Measurements from ENCODE around the gene BOD1.
A peak's percentile ranks its signal among the peaks of the same experiment; 100 is the strongest.

Gene BOD1

GRCh38 chr5:173625673-173626504 is 9.4 kb upstream of the BOD1 start:
- TF ChIP-seq CTCF (conservative IDR thresholded peaks at IDR 0.05; ENCODE audit: low read depth, low read length) = peak; percentile 54
- peak; percentile 49 for DNase-seq (ENCODE audit: low read depth)
- no peak overlapping the region for H3K4me3 ChIP-seq (ENCODE audit: low read depth, low read length)

- TF ChIP-seq CTCF (conservative IDR thresholded peaks at IDR 0.05; ENCODE audit: low read depth, low read length) = no peak
- DNase-seq (ENCODE audit: low read depth) = no peak
- no peak overlapping the region for H3K4me3 ChIP-seq (ENCODE audit: low read depth, low read length)
These were observed 8.8 kb upstream of the BOD1 start for GRCh38 chr5:173625261-173625660.

- H3K4me3 ChIP-seq (ENCODE audit: low read depth, low read length) = no peak overlapping the region
- DNase-seq (ENCODE audit: low read depth) = no peak
- no peak for TF ChIP-seq CTCF (conservative IDR thresholded peaks at IDR 0.05; ENCODE audit: low read depth, low read length)
These were observed 7.8 kb upstream of the BOD1 start for GRCh38 chr5:173624282-173624681.

GRCh38 chr5:173623789-173624188 is 7.3 kb upstream of the BOD1 start:
- H3K4me3 ChIP-seq (ENCODE audit: low read depth, low read length) = no peak overlapping the region
- no peak for TF ChIP-seq CTCF (conservative IDR thresholded peaks at IDR 0.05; ENCODE audit: low read depth, low read length)
- DNase-seq (ENCODE audit: low read depth) = no peak

GRCh38 chr5:173623296-173623771 is 6.9 kb upstream of the BOD1 start:
- no peak for TF ChIP-seq CTCF (conservative IDR thresholded peaks at IDR 0.05; ENCODE audit: low read depth, low read length)
- DNase-seq (ENCODE audit: low read depth) = no peak
- no peak overlapping the region for H3K4me3 ChIP-seq (ENCODE audit: low read depth, low read length)

- no peak for DNase-seq (ENCODE audit: low read depth)
- no peak overlapping the region for H3K4me3 ChIP-seq (ENCODE audit: low read depth, low read length)
- no peak for TF ChIP-seq CTCF (conservative IDR thresholded peaks at IDR 0.05; ENCODE audit: low read depth, low read length)
These were observed 6.0 kb upstream of the BOD1 start for GRCh38 chr5:173622183-173623047.
